ENCODE data around the gene POLR2E. TPM values are rescaled to one million over a fixed set of nuclear protein-coding genes. Genes with fewer than 3 reads are reported as not detected.

The POLR2E gene
- total and polyA plus RNA-seq, 9 of the 15 experiments (the other 6 are each of a cell fraction or from before 2014, with no cell fraction given): 3.4 to 413 (median 244) TPM

DNA sequence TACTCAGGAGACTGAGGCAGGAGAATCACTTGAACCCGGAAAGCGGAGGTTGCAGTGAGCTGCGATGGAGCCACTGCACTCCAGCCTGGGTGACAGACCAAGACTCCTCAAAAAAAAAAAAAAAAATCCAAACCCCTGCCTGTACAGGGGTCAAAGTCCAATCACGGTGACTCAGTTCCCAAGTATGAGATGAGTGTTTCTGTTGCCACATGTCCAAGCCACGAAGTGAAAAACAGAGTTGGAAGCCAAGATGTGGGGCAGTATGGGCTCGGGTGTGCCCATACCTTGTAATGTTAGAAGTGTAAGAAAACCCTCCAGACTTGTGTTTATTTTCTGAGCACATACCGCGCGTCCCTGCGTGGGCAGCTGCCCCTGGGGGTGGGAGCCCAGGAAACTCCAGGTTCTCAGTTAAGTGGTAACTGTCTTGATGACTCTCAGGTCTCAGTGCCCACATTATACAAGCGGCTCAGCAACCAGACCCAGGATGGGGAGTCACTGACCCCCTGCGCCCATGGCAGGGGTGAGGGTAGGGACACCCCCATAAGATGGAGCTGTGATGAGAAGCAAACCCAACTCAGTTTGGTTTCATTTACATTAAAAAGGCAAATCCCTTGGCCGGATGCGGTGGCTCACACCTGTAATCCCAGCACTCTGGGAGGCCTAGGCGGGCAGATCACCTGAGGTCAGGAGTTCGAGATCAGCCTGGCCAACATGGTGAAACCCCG is 7.4 kb upstream of the POLR2E start (continued):
- TF ChIP-seq SREBF2 (CRISPR knock-in tag; IDR thresholded peaks at IDR 0.05) (no peak), ZKSCAN3 (CRISPR knock-in tag; IDR thresholded peaks at IDR 0.05) (no peak), ZBTB8A (IDR thresholded peaks at IDR 0.05; ENCODE audit: partially characterized antibody) (no peak), TEAD1 (CRISPR knock-in tag; IDR thresholded peaks at IDR 0.05) (0 out of 4 replicates have a peak, but pooled peaks of 1 of the 2 experiments have one; percentile 23), FUS (optimal IDR thresholded peaks at IDR 0.05; ENCODE audit: low read depth, low read length) (no peak), MTA3 (IDR thresholded peaks at IDR 0.05; ENCODE audit: borderline replicate concordance) (no peak), TFAM (CRISPR knock-in tag; conservative IDR thresholded peaks at IDR 0.05) (no peak), FOS (IDR thresholded peaks at IDR 0.05; ENCODE audit: extremely low read depth, insufficient read length) (no peak), TEAD2 (tag; IDR thresholded peaks at IDR 0.05) (no peak), KDM1A (IDR thresholded peaks at IDR 0.05) (peak in 1 of 2 experiments; percentile 35; a peak in 1 of 4 replicates), RNF2 (IDR thresholded peaks at IDR 0.05) (no peak), MEF2A (IDR thresholded peaks at IDR 0.05; ENCODE audit: control insufficient read depth, low read depth, low read length) (no peak), ZNF699 (CRISPR knock-in tag; IDR thresholded peaks at IDR 0.05; ENCODE audit: insufficient replicate concordance) (no peak), CEBPG (CRISPR knock-in tag; IDR thresholded peaks at IDR 0.05) (peak; percentile 12; the same call in 1 of the 2 replicates), CEBPG (tag; conservative IDR thresholded peaks at IDR 0.05 in 1 of 2, IDR thresholded peaks at IDR 0.05 in 1 of 2) (no peak), PHB2 (IDR thresholded peaks at IDR 0.05; ENCODE audit: low read depth) (no peak), HIVEP1 (CRISPR knock-in tag; IDR thresholded peaks at IDR 0.05) (no peak), MBD2 (IDR thresholded peaks at IDR 0.05; ENCODE audit: borderline replicate concordance, low read depth) (no peak), JUND (IDR thresholded peaks at IDR 0.05; ENCODE audit: borderline replicate concordance, low read depth, low read length) (peak; percentile 57; the same call in 1 of the 2 replicates), JUND (tag; IDR thresholded peaks at IDR 0.05; ENCODE audit: borderline replicate concordance, low read depth, low read length) (no peak; the same call in 2 of the 3 replicates), ZNF384 (IDR thresholded peaks at IDR 0.05; ENCODE audit: low read depth, low read length) (peak; percentile 85), ZNF146 (CRISPR knock-in tag; IDR thresholded peaks at IDR 0.05; ENCODE audit: unreplicated experiment) (no peak), PHF8 (IDR thresholded peaks at IDR 0.05; ENCODE audit: borderline replicate concordance, low read length) (no peak), SMAD2 (IDR thresholded peaks at IDR 0.05; ENCODE audit: low read depth, low read length) (no peak)
- TF ChIP-seq, protein P1, sequence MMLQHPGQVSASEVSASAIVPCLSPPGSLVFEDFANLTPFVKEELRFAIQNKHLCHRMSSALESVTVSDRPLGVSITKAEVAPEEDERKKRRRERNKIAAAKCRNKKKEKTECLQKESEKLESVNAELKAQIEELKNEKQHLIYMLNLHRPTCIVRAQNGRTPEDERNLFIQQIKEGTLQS (IDR thresholded peaks at IDR 0.05): peak; percentile 56
- TF ChIP-seq, protein P1 (CRISPR knock-in tag; conservative IDR thresholded peaks at IDR 0.05): no peak
- TF ChIP-seq, protein P2, sequence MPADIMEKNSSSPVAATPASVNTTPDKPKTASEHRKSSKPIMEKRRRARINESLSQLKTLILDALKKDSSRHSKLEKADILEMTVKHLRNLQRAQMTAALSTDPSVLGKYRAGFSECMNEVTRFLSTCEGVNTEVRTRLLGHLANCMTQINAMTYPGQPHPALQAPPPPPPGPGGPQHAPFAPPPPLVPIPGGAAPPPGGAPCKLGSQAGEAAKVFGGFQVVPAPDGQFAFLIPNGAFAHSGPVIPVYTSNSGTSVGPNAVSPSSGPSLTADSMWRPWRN (IDR thresholded peaks at IDR 0.05; ENCODE audit: low read depth): no peak
- TF ChIP-seq, protein P3, sequence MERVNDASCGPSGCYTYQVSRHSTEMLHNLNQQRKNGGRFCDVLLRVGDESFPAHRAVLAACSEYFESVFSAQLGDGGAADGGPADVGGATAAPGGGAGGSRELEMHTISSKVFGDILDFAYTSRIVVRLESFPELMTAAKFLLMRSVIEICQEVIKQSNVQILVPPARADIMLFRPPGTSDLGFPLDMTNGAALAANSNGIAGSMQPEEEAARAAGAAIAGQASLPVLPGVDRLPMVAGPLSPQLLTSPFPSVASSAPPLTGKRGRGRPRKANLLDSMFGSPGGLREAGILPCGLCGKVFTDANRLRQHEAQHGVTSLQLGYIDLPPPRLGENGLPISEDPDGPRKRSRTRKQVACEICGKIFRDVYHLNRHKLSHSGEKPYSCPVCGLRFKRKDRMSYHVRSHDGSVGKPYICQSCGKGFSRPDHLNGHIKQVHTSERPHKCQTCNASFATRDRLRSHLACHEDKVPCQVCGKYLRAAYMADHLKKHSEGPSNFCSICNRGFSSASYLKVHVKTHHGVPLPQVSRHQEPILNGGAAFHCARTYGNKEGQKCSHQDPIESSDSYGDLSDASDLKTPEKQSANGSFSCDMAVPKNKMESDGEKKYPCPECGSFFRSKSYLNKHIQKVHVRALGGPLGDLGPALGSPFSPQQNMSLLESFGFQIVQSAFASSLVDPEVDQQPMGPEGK (CRISPR knock-in tag; IDR thresholded peaks at IDR 0.05; ENCODE audit: borderline replicate concordance): no peak

Data from K562 (cell line).